ENCODE data around the gene ATG3.

DNA sequence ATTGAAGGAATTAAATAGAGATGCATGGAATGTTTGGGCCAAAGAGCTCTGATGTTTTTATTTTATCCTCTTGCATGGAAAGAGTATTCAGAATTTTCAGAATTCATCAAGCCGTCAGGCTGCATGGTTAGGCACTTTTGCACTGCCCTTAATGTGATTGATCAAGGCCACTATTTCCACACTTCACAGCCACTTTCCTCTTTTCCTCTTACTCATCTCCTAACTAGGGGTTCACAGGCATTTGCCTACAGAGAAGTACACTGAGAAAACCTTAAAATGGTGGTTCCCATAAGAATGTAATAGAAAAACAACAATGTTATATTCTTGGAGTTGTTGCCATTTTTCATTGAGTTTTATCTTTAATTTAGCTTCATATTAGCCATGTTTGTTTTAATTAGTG, 10.9 kb upstream of the ATG3 start:
- TF ChIP-seq CTCF (conservative IDR thresholded peaks at IDR 0.05) (no peak), ZFX (IDR thresholded peaks at IDR 0.05) (no peak)
